Myocyte (in vitro differentiated cells): ENCODE measurements around the gene LIPT1. TPM values are rescaled to one million over a fixed set of nuclear protein-coding genes. Genes with fewer than 3 reads are reported as not detected.
"Not testable (repeated sequence)": the region's sequence is repeated elsewhere in the genome, so short reads cannot be mapped to it uniquely, and the experiment has no call there.

Experiments used
- DNase-seq: peaks from one replicate; pipeline ENCODE4 v3.0.0-alpha.2; 2012; ENCODE audit warnings: low read depth
- total RNA-seq: library from RNA; depleted of rRNA; stranded (reverse); fragments of >200 nt; gene quantifications from 2 replicates; pipeline ENCODE4 v1.2.3, GENCODE V29; 2014

The LIPT1 gene
- total RNA-seq, 1 donor from 2014 or later = 5.9 TPM

DNA sequence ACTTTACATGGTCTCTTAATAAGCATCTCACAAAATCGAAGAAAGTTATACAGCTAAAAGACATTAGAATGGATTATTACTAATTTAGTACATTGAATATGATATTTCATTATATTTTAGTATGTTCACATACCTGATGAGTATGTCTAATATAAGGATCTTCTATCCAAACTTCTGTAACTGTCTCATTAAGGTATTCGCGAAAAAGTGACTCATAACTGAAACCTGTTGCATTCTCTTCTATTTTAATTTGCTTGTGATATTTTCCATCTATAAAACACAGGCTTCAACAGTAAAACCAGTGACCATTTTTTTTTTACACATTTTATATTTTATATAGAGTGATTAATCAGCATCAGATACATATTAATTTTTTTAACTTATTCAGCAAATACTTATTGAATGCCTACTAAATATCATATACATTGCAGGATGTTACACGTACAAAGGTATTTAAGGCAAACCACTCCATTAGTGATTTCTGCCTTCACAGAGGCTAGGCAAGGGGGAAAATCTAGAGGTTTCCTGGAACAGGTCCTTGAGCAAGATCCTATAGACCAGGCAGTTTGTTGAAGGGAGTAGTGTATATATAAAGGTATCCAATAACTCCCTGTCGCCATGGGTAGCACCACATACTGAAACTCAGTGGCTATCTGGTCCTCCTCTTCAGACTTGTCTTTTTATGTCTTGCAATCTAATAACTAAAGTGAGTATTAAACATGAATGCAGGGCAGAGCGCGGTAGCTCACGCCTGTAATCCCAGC, 16.8 kb downstream of the LIPT1 start:
- DNase-seq = no peak

GRCh38 chr2:99180755-99181623, 26.2 kb downstream of the LIPT1 start, which contains the start of the genes MITD1 and MRPL30:
Gene MITD1, minus strand, starts transcription at chr2:99181058. Its CDS starts 77 bp downstream, at chr2:99180981.
Gene MRPL30, plus strand, starts transcription at chr2:99181184. Its CDS starts 5,020 bp downstream, at chr2:99186204.
- peak; percentile 97 for DNase-seq

GRCh38 chr2:99181624-99182000, 26.8 kb downstream of the LIPT1 start:
- DNase-seq = peak; percentile 13

DNA sequence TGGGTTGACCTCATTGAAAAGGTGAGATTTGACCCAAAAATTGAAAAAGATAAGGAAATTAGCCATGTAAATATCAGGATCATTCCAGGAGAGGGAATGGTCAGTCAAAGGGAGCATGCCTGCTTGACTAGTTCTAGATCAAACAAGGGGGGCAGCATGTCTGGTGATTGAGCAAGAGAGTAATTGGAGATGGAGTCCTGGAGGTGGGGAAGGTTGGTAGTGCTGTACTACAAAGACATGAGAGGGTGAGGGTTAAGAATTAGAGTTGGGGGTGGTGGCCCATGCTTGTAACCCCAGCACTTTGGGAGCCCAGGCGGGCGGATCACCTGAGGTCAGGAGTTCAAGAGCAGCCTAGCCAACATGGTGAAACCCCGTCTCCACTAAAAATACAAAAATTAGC, 28.3 kb downstream of the LIPT1 start:
- no peak for DNase-seq

GRCh38 chr2:99184811-99185210, 30.0 kb downstream of the LIPT1 start:
- DNase-seq = no peak

- peak; percentile 85 for DNase-seq
Measured at GRCh38 chr2:99187011-99187410, 32.2 kb downstream of the LIPT1 start.

DNA sequence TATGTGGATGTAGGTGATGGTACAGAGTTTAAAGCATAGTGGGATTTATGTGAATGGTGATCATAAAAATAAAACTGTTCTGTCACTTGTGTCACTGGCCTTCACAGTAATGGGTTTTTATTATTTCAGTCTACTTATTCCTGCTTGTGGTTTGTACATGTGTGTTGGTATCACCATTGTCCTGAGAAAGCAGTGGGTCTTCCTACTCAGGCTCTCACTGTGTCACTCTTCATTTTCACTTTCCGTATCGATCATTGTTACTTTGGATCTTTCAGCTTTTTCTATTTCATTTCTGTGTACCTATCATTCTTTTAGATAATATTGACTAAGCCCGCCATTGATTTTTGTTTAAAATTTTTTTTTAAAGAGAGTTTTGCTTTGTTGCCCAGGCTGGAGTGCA, 33.6 kb downstream of the LIPT1 start:
- DNase-seq = no peak

DNA sequence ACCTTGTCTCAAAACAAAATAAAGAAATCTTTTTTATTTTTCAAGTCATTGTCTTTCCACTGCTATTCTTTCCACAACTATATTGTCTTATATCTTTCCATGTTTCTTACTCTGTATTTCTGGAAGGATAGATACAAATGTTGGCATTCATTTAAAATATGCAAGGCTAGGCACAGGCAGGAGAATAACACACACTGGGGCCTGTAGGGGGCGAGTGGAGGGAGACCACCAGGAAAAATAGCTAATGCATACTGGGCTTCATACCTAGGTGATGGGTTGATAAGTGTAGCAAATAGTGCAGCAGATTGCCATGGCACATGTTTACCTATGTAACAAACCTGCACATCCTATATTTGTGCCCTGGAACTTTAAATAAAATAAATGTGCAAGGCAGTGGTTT, 35.8 kb downstream of the LIPT1 start:
- DNase-seq = no peak

GRCh38 chr2:99192364-99192763, 37.6 kb downstream of the LIPT1 start:
- not testable (repeated sequence) for DNase-seq

GRCh38 chr2:99198103-99198841, 43.5 kb downstream of the LIPT1 start:
- DNase-seq = no peak

- DNase-seq = no peak
Measured at GRCh38 chr2:99200076-99200800, 45.5 kb downstream of the LIPT1 start.

GRCh38 chr2:99201959-99202678, 47.4 kb downstream of the LIPT1 start:
- no peak for DNase-seq

- DNase-seq = no peak
Measured at GRCh38 chr2:99205491-99205890, 50.7 kb downstream of the LIPT1 start.

Other genes with a start within 250 kb of the LIPT1 start
- 0.11 and 0.26 TPM in 2 replicates for gene CRACDL, start 218.7 kb upstream of the LIPT1 start, total RNA-seq
- 0.78 TPM in 1 of 2 replicates, not detected in the other for gene C2orf15, start 13.3 kb upstream of the LIPT1 start, total RNA-seq
- gene TSGA10, start within 50 bp of the LIPT1 start, total RNA-seq = 2.4 and 5.9 TPM in 2 replicates
- 30.3 and 31.1 TPM in 2 replicates for gene MITD1, start 26.1 kb downstream of the LIPT1 start, total RNA-seq
- 53.2 and 65.8 TPM in 2 replicates for gene MRPL30, start 26.2 kb downstream of the LIPT1 start, total RNA-seq
- not detected in 2 replicates for gene LYG2, start 100.7 kb downstream of the LIPT1 start, total RNA-seq
- gene LYG1, start 146.2 kb downstream of the LIPT1 start, total RNA-seq = 1.3 TPM in 1 of 2 replicates, not detected in the other
- 51.9 and 57.0 TPM in 2 replicates for gene TXNDC9, start 181.4 kb downstream of the LIPT1 start, total RNA-seq
- gene EIF5B, start 182.4 kb downstream of the LIPT1 start, total RNA-seq = 19.2 and 22.3 TPM in 2 replicates